HepG2 (cell line): Measurements from ENCODE around the gene ZNF512B. TPM values are rescaled to one million over a fixed set of nuclear protein-coding genes. Genes with fewer than 3 reads are reported as not detected.

Source experiments
- CEBPG ChIP-seq: IDR thresholded peaks from 2 replicates; pipeline ENCODE4 v1.6.1; 2016
- CENPX ChIP-seq: sonication (generic); formaldehyde crosslinking; IDR thresholded peaks from 2 replicates; pipeline ENCODE4 v1.9.0; 2021; ENCODE audit warnings: mild to moderate bottlenecking, missing genetic modification reagents, moderate library complexity
- ETV5 ChIP-seq: IDR thresholded peaks from 2 replicates; pipeline ENCODE4 v1.6.1; 2018; ENCODE audit warnings: missing biosample characterization, missing genetic modification reagents, inconsistent platforms, borderline replicate concordance
- FUBP1 ChIP-seq: sonication (generic); formaldehyde crosslinking; IDR thresholded peaks from 2 replicates; pipeline ENCODE4 v1.5.1; 2020; ENCODE audit warnings: missing genetic modification reagents, mild to moderate bottlenecking, borderline replicate concordance
- GFI1 ChIP-seq: sonication (generic); formaldehyde crosslinking; IDR thresholded peaks from 2 replicates; pipeline ENCODE4 v1.5.0; 2020; ENCODE audit warnings: missing genetic modification reagents, mild to moderate bottlenecking, borderline replicate concordance
- IKZF4 ChIP-seq: sonication (generic); formaldehyde crosslinking; IDR thresholded peaks from 2 replicates; pipeline ENCODE4 v1.5.1; 2020; ENCODE audit warnings: borderline replicate concordance, mild to moderate bottlenecking, low read depth, missing genetic modification reagents; ENCODE audit errors: not compliant biosample characterization
- KLF15 ChIP-seq: sonication (generic); formaldehyde crosslinking; IDR thresholded peaks from 2 replicates; pipeline ENCODE4 v1.8.1; 2023; ENCODE audit warnings: borderline replicate concordance, mild to moderate bottlenecking, inconsistent platforms, missing genetic modification reagents, mixed read lengths
- NBN ChIP-seq: fragments of 450-650 bp; conservative IDR thresholded peaks from 2 replicates; pipeline ENCODE4 v1.6.1; 2017
- NR3C1 ChIP-seq: sonication (generic); formaldehyde crosslinking; IDR thresholded peaks from 2 replicates; pipeline ENCODE4 v1.4.0; 2020; ENCODE audit warnings: missing genetic modification reagents
- PAWR ChIP-seq: sonication (generic); formaldehyde crosslinking; IDR thresholded peaks from 2 replicates; pipeline ENCODE4 v1.4.0; 2020; ENCODE audit warnings: missing genetic modification reagents, mild to moderate bottlenecking, borderline replicate concordance
- PAX8 ChIP-seq: sonication (generic); formaldehyde crosslinking; IDR thresholded peaks from 2 replicates; pipeline ENCODE4 v1.8.0; 2022; ENCODE audit warnings: mild to moderate bottlenecking, missing genetic modification reagents, borderline replicate concordance
- REPIN1 ChIP-seq: sonication (generic); formaldehyde crosslinking; IDR thresholded peaks from 2 replicates; pipeline ENCODE4 v1.8.0; 2022; ENCODE audit warnings: missing genetic modification reagents, low read depth, mild to moderate bottlenecking, borderline replicate concordance
- RNF219 ChIP-seq: sonication (generic); formaldehyde crosslinking; IDR thresholded peaks from 2 replicates; pipeline ENCODE4 v1.5.0; 2020; ENCODE audit warnings: mild to moderate bottlenecking, missing genetic modification reagents
- SATB2 ChIP-seq: sonication (generic); formaldehyde crosslinking; IDR thresholded peaks from 2 replicates; pipeline ENCODE4 v1.5.0; 2020; ENCODE audit warnings: missing genetic modification reagents
- ZBTB1 ChIP-seq: sonication (generic); formaldehyde crosslinking; IDR thresholded peaks from 2 replicates; pipeline ENCODE4 v1.4.0; 2020; ENCODE audit warnings: missing genetic modification reagents, borderline replicate concordance
- ZC3H4 ChIP-seq: sonication (generic); formaldehyde crosslinking; IDR thresholded peaks from 2 replicates; pipeline ENCODE4 v1.4.0; 2020; ENCODE audit warnings: missing genetic modification reagents, borderline replicate concordance
- ZNF256 ChIP-seq: sonication (generic); formaldehyde crosslinking; conservative IDR thresholded peaks from 2 replicates; pipeline ENCODE4 v1.4.0; 2020; ENCODE audit warnings: missing genetic modification reagents
- ZNF709 ChIP-seq: sonication (generic); formaldehyde crosslinking; IDR thresholded peaks from 2 replicates; pipeline ENCODE4 v1.5.0; 2020; ENCODE audit warnings: mild to moderate bottlenecking, missing genetic modification reagents
- polyA plus RNA-seq, 8 experiments: library from polyadenylated mRNA; depleted of rRNA in 3 of 8; stranded (reverse) in 7 of 8; unstranded in 1 of 8; fragments of >200 nt; fragmentation: Illumina TruSeq in 4 of 8; extraction: Trizol in 4 of 8; gene quantifications; 2 replicates each; pipeline versions ENCODE4 v1.2.1 to v1.2.3, GENCODE V29; 2011 to 2016; ENCODE audit warnings: low read depth in 4 of 8, missing spikeins in 1 of 8, mixed read lengths in 1 of 8; ENCODE audit not compliant: insufficient read depth in 1 of 8
- total RNA-seq, 5 experiments: library from RNA; depleted of rRNA; stranded (reverse); fragments of >200 nt; fragmentation: Illumina TruSeq; extraction: Trizol; gene quantifications; 2 replicates each; pipeline ENCODE4 v1.2.3, GENCODE V29; 2016; ENCODE audit warnings: low read depth in 1 of 5
- TF ChIP-seq, protein P1 (sequence below): sonication (generic); formaldehyde crosslinking; IDR thresholded peaks from 2 replicates; pipeline ENCODE4 v1.5.0; 2020; ENCODE audit warnings: missing genetic modification reagents
- TF ChIP-seq, protein P2 (sequence below): sonication (generic); formaldehyde crosslinking; IDR thresholded peaks from 2 replicates; pipeline ENCODE4 v1.9.0; 2021; ENCODE audit warnings: missing genetic modification reagents, borderline replicate concordance
- TF ChIP-seq, protein P3 (sequence below): sonication (generic); formaldehyde crosslinking; IDR thresholded peaks from 2 replicates; pipeline ENCODE4 v1.8.1; 2022; ENCODE audit warnings: low read depth, mild to moderate bottlenecking, missing genetic modification reagents

ZNF512B gene
- total and polyA plus RNA-seq, 2 of the 13 experiments (the other 11 are each of a cell fraction or from before 2014, with no cell fraction given), result 11.5 to 30.6 TPM

- 0 out of 2 replicates have a peak, but pooled peaks have one; percentile 5 for TF ChIP-seq PAX8
- no peak for TF ChIP-seq IKZF4 (CRISPR knock-in tag)
- TF ChIP-seq RNF219 (CRISPR knock-in tag), result no peak
- TF ChIP-seq CEBPG (CRISPR knock-in tag), result no peak
- TF ChIP-seq PAWR, result 0 out of 2 replicates have a peak, but pooled peaks have one; percentile 76
- TF ChIP-seq REPIN1 (CRISPR knock-in tag), result no peak
- no peak for TF ChIP-seq ZNF709 (CRISPR knock-in tag)
- peak; percentile 80; the same call in 1 of the 2 replicates for TF ChIP-seq ZC3H4 (CRISPR knock-in tag)
- TF ChIP-seq, protein P1, sequence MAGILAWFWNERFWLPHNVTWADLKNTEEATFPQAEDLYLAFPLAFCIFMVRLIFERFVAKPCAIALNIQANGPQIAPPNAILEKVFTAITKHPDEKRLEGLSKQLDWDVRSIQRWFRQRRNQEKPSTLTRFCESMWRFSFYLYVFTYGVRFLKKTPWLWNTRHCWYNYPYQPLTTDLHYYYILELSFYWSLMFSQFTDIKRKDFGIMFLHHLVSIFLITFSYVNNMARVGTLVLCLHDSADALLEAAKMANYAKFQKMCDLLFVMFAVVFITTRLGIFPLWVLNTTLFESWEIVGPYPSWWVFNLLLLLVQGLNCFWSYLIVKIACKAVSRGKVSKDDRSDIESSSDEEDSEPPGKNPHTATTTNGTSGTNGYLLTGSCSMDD (CRISPR knock-in tag), result peak; percentile 52; the same call in 1 of the 2 replicates
- TF ChIP-seq NBN, result no peak
- peak; percentile 23; the same call in 1 of the 2 replicates for TF ChIP-seq SATB2
- TF ChIP-seq FUBP1, result 0 out of 2 replicates have a peak, but pooled peaks have one; percentile 34
- TF ChIP-seq CENPX (CRISPR knock-in tag), result no peak
- no peak for TF ChIP-seq NR3C1
- TF ChIP-seq, protein P2, sequence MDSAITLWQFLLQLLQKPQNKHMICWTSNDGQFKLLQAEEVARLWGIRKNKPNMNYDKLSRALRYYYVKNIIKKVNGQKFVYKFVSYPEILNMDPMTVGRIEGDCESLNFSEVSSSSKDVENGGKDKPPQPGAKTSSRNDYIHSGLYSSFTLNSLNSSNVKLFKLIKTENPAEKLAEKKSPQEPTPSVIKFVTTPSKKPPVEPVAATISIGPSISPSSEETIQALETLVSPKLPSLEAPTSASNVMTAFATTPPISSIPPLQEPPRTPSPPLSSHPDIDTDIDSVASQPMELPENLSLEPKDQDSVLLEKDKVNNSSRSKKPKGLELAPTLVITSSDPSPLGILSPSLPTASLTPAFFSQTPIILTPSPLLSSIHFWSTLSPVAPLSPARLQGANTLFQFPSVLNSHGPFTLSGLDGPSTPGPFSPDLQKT (CRISPR knock-in tag), result 0 out of 2 replicates have a peak, but pooled peaks have one; percentile 30
- TF ChIP-seq ZNF256 (CRISPR knock-in tag), result 0 out of 2 replicates have a peak, but pooled peaks have one; percentile 12
- no peak for TF ChIP-seq ZBTB1
- no peak for TF ChIP-seq KLF15 (CRISPR knock-in tag)
- no peak for TF ChIP-seq ETV5 (CRISPR knock-in tag)
- TF ChIP-seq, protein P3, sequence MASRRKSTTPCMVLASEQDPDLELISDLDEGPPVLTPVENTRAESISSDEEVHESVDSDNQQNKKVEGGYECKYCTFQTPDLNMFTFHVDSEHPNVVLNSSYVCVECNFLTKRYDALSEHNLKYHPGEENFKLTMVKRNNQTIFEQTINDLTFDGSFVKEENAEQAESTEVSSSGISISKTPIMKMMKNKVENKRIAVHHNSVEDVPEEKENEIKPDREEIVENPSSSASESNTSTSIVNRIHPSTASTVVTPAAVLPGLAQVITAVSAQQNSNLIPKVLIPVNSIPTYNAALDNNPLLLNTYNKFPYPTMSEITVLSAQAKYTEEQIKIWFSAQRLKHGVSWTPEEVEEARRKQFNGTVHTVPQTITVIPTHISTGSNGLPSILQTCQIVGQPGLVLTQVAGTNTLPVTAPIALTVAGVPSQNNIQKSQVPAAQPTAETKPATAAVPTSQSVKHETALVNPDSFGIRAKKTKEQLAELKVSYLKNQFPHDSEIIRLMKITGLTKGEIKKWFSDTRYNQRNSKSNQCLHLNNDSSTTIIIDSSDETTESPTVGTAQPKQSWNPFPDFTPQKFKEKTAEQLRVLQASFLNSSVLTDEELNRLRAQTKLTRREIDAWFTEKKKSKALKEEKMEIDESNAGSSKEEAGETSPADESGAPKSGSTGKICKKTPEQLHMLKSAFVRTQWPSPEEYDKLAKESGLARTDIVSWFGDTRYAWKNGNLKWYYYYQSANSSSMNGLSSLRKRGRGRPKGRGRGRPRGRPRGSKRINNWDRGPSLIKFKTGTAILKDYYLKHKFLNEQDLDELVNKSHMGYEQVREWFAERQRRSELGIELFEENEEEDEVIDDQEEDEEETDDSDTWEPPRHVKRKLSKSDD (CRISPR knock-in tag), result 0 out of 2 replicates have a peak, but pooled peaks have one; percentile 54
- TF ChIP-seq GFI1 (CRISPR knock-in tag), result no peak
Measured at GRCh38 chr20:63980317-63980805, 10.6 kb upstream of the ZNF512B start (continued).
